Activated CD4-positive, alpha-beta T cell treated with anti-CD3 and anti-CD28 coated beads, Interleukin-2, amount 10 ng/mL, durations not matched to agents 24 days and 14 days (primary cell): Measurements from ENCODE around the gene DGKD. TPM values are rescaled to one million over a fixed set of nuclear protein-coding genes. Genes with fewer than 3 reads are reported as not detected.

Experiments
- DNase-seq: peaks from one replicate; pipeline ENCODE4 v3.0.0; 2022
- H3K27ac Mint-ChIP-seq: one replicate; pipeline ENCODE4 v1.8.0; 2022; ENCODE audit warnings: mild to moderate bottlenecking, mixed read lengths
- H3K27me3 Mint-ChIP-seq: one replicate; pipeline ENCODE4 v1.8.0; 2022; ENCODE audit warnings: mixed read lengths
- H3K36me3 Mint-ChIP-seq: one replicate; pipeline ENCODE4 v1.8.0; 2022; ENCODE audit warnings: low read depth, mild to moderate bottlenecking, mixed read lengths
- H3K4me1 Mint-ChIP-seq: one replicate; pipeline ENCODE4 v1.8.0; 2021; ENCODE audit warnings: mixed read lengths
- H3K4me3 Mint-ChIP-seq: one replicate; pipeline ENCODE4 v1.8.0; 2022; ENCODE audit warnings: mild to moderate bottlenecking, moderate library complexity, mixed read lengths
- H3K9me3 Mint-ChIP-seq: one replicate; pipeline ENCODE4 v1.8.0; 2021; ENCODE audit warnings: mixed read lengths
- intact Hi-C: fragments of 100-400 bp; cut with micrococcal nuclease; formaldehyde crosslinking; loops from one replicate; pipeline ENCODE4 v1.15.1; 2023
- total RNA-seq: library from RNA; stranded (reverse); gene quantifications from 2 replicates; pipeline ENCODE4 v1.2.3, GENCODE V29; 2022

The DGKD gene
- total RNA-seq, 1 donor from 2014 or later, result 49.1 TPM

- H3K27ac Mint-ChIP-seq, result no peak overlapping the region
- DNase-seq, result no peak
- no peaks in the 10 kb centered on the region for H3K27me3 Mint-ChIP-seq
- H3K4me3 Mint-ChIP-seq, result no peak overlapping the region
- H3K9me3 Mint-ChIP-seq, result no peaks in the 10 kb centered on the region
- peaks cover 3% of the 10 kb centered on the region for H3K36me3 Mint-ChIP-seq
- H3K4me1 Mint-ChIP-seq, result peaks cover 2% of the 10 kb centered on the region
- intact Hi-C loops, result no loop called here
These were observed 165.7 kb downstream of the DGKD start for GRCh38 chr2:233519787-233520611.

Other genes with a start within 250 kb of the DGKD start
- gene ATG16L1, start 102.8 kb upstream of the DGKD start, total RNA-seq, result 36.7 and 37.9 TPM in 2 replicates
- not detected in 2 replicates for gene SAG, start 46.7 kb upstream of the DGKD start, total RNA-seq
- gene USP40, start 212.3 kb downstream of the DGKD start, total RNA-seq, result 11.3 and 12.8 TPM in 2 replicates